ENCODE measurements around the gene SIL1.

The SIL1 gene

GRCh38 chr5:138903130-138903775, 294.9 kb downstream of the SIL1 start:
- no peak for DNase-seq

- no peak for DNase-seq
Observed at GRCh38 chr5:138901716-138902115, 296.5 kb downstream of the SIL1 start.

- no peak for DNase-seq
Observed at GRCh38 chr5:138900281-138900965, 297.7 kb downstream of the SIL1 start.

- no peak for DNase-seq
Observed at GRCh38 chr5:138898742-138899141, 299.4 kb downstream of the SIL1 start.

GRCh38 chr5:138898299-138898698, 299.9 kb downstream of the SIL1 start:
- no peak for DNase-seq

Measured in KG1 (cell line).